Mammary epithelial cell (primary cell): ENCODE measurements around the gene PARD3.

ENCODE experiments used
- CTCF ChIP-seq, 2 donors: IDR thresholded peaks in 1 of 2; conservative IDR thresholded peaks in 1 of 2; 2 replicates each; pipeline ENCODE4 v1.5.1; 2011 to 2012; ENCODE audit warnings: inconsistent platforms in 2 of 2, low read length in 2 of 2, mild to moderate bottlenecking in 2 of 2, control low read depth in 1 of 2, low read depth in 1 of 2; ENCODE audit not compliant: insufficient read depth in 1 of 2; ENCODE audit errors: extremely low read depth in 1 of 2
- EZH2 ChIP-seq: IDR thresholded peaks from 2 replicates; pipeline ENCODE4 v1.6.1; 2012; ENCODE audit warnings: low read length, inconsistent platforms, borderline replicate concordance

- TF ChIP-seq CTCF (conservative IDR thresholded peaks at IDR 0.05 in 1 of 2, IDR thresholded peaks at IDR 0.05 in 1 of 2; ENCODE audit: extremely low read depth in 1 of 2, insufficient read depth in 1 of 2, low read depth in 1 of 2, low read length in 2 of 2) (no peak), EZH2 (no peak)
Observed at GRCh38 chr10:34176351-34176750, 638.7 kb downstream of the PARD3 start.
